GM18519 (cell line): ENCODE measurements around the gene PLEKHB1.
"Not testable (repeated sequence)": the region's sequence is repeated elsewhere in the genome, so short reads cannot be mapped to it uniquely, and the experiment has no call there.

Source experiments
- ATAC-seq: cut with Tn5 transposase; IDR thresholded peaks from one replicate; pipeline ENCODE4 v1.9.1; 2021; ENCODE audit warnings: mild to moderate bottlenecking, moderate library complexity; ENCODE audit not compliant: unreplicated experiment, low FRiP score

PLEKHB1 gene

GRCh38 chr11:73667891-73668290 is 21.5 kb downstream of the PLEKHB1 start:
- no peak for ATAC-seq

GRCh38 chr11:73670808-73671207 is 24.4 kb downstream of the PLEKHB1 start:
- no peak for ATAC-seq

- no peak for ATAC-seq
Measured at GRCh38 chr11:73671701-73672100, 25.3 kb downstream of the PLEKHB1 start.

- ATAC-seq, result not testable (repeated sequence)
Measured at GRCh38 chr11:73676552-73676951, 30.2 kb downstream of the PLEKHB1 start.

- ATAC-seq, result no peak
Measured at GRCh38 chr11:73680687-73681086, 34.3 kb downstream of the PLEKHB1 start.

GRCh38 chr11:73693899-73694525 is 47.6 kb downstream of the PLEKHB1 start:
- ATAC-seq, result no peak

GRCh38 chr11:73705053-73705452 is 58.7 kb downstream of the PLEKHB1 start:
- ATAC-seq, result no peak

GRCh38 chr11:73710964-73711363 is 64.6 kb downstream of the PLEKHB1 start:
- no peak for ATAC-seq
